Measurements from ENCODE around the gene EIPR1. TPM values are rescaled to one million over a fixed set of nuclear protein-coding genes. Genes with fewer than 3 reads are reported as not detected.

EIPR1 gene
- total and polyA plus RNA-seq, 2 experiments from 2014 or later: 17.4 to 46.3 TPM

- no peaks in the 10 kb centered on the region for H3K79me2 ChIP-seq (replicated peaks; ENCODE audit: insufficient read depth)
- no peaks in the 10 kb centered on the region for H3K9me2 ChIP-seq (ENCODE audit: insufficient read depth)
- no peak overlapping the region for H3K4me2 ChIP-seq
- H3K4me3 ChIP-seq: no peak overlapping the region
- H4K20me1 ChIP-seq (replicated peaks; ENCODE audit: insufficient read depth): no peaks in the 10 kb centered on the region
- H3K27me3 Mint-ChIP-seq (ENCODE audit: insufficient read depth, low read depth, poor library complexity): peaks cover 10% of the 10 kb centered on the region
- no peak overlapping the region for H3K27ac ChIP-seq (ENCODE audit: low read depth)
- no peak overlapping the region for H2AFZ ChIP-seq
- no peaks in the 10 kb centered on the region for H3K27me3 ChIP-seq (ENCODE audit: insufficient read depth)
- no peaks in the 10 kb centered on the region for H3K4me1 Mint-ChIP-seq
- ATAC-seq (no peak), DNase-seq (ENCODE audit: low spot score) (no peak)
- no peak for TF ChIP-seq REST (IDR thresholded peaks at IDR 0.05; ENCODE audit: unreplicated experiment)
- no peak for TF ChIP-seq POLR2AphosphoS5 (IDR thresholded peaks at IDR 0.05; ENCODE audit: low read depth)
- TF ChIP-seq NANOG (IDR thresholded peaks at IDR 0.05; ENCODE audit: borderline replicate concordance): no peak
- TF ChIP-seq EZH2phosphoT487 (IDR thresholded peaks at IDR 0.05; ENCODE audit: unreplicated experiment): no peak
- no peak for TF ChIP-seq CREB1 (CRISPR knock-in tag; IDR thresholded peaks at IDR 0.05; ENCODE audit: low read depth)
- no peak for TF ChIP-seq EZH2 (IDR thresholded peaks at IDR 0.05; ENCODE audit: low read depth, unreplicated experiment)
- TF ChIP-seq ETS1 (IDR thresholded peaks at IDR 0.05): no peak
- no peaks in the 10 kb centered on the region for H3K4me1 ChIP-seq (ENCODE audit: insufficient read depth)
- no peak overlapping the region; the same call in 2 of the 3 replicates for H3K4me3 Mint-ChIP-seq
- no peaks in the 10 kb centered on the region for H3F3A ChIP-seq (replicated peaks; ENCODE audit: low read depth)
- H3K36me3 ChIP-seq (ENCODE audit: insufficient read depth): no peaks in the 10 kb centered on the region
- H3K9me3 Mint-ChIP-seq: peaks cover 8% of the 10 kb centered on the region; the same call in 1 of the 3 replicates
- peaks cover 2% of the 10 kb centered on the region; the same call in 2 of the 3 replicates for H3K36me3 Mint-ChIP-seq (ENCODE audit: low read depth)
- no peak overlapping the region for H3K27ac Mint-ChIP-seq
These were observed 199.6 kb downstream of the EIPR1 start for GRCh38 chr2:3177891-3178577.

GRCh38 chr2:3176869-3177255, 200.8 kb downstream of the EIPR1 start:
- Mint-ChIP-seq H3K4me1 (no peaks in the 10 kb centered on the region), H3K4me3 (no peak overlapping the region), H3K27me3 (ENCODE audit: insufficient read depth, low read depth, poor library complexity) (peaks cover 11% of the 10 kb centered on the region), H3K27ac (no peak overlapping the region), H3K36me3 (ENCODE audit: low read depth) (peaks cover 2% of the 10 kb centered on the region; the same call in 2 of the 3 replicates), H3K9me3 (peaks cover 8% of the 10 kb centered on the region; the same call in 1 of the 3 replicates)
- no peak overlapping the region for H3K4me2 ChIP-seq
- H3K36me3 ChIP-seq (ENCODE audit: insufficient read depth): no peaks in the 10 kb centered on the region
- no peak for TF ChIP-seq JUNB (IDR thresholded peaks at IDR 0.05; ENCODE audit: unreplicated experiment)
- no peaks in the 10 kb centered on the region for H3K79me2 ChIP-seq (replicated peaks; ENCODE audit: insufficient read depth)
- no peak overlapping the region for H2AFZ ChIP-seq
- no peaks in the 10 kb centered on the region for H3F3A ChIP-seq (replicated peaks; ENCODE audit: low read depth)
- H3K4me1 ChIP-seq (ENCODE audit: insufficient read depth): no peaks in the 10 kb centered on the region
- ATAC-seq: no peak
- H3K9me2 ChIP-seq (ENCODE audit: insufficient read depth): no peaks in the 10 kb centered on the region
- no peak overlapping the region for H3K4me3 ChIP-seq
- no peak for DNase-seq (ENCODE audit: low spot score)
- no peaks in the 10 kb centered on the region for H4K20me1 ChIP-seq (replicated peaks; ENCODE audit: insufficient read depth)
- H3K27ac ChIP-seq (ENCODE audit: low read depth): no peak overlapping the region
- H3K27me3 ChIP-seq (ENCODE audit: insufficient read depth): no peaks in the 10 kb centered on the region
